Nephron (organoid): ENCODE results near the gene LOX.

Source experiments
- H3K27ac Mint-ChIP-seq, 3 experiments: 2 replicates each; pipeline ENCODE4 v1.8.0; 2020; ENCODE audit warnings: mixed read lengths in 3 of 3, mild to moderate bottlenecking in 2 of 3, moderate library complexity in 1 of 3
- H3K27me3 Mint-ChIP-seq: 2 replicates; pipeline ENCODE4 v1.8.0; 2021; ENCODE audit warnings: low read depth, mild to moderate bottlenecking, moderate library complexity, mixed read lengths
- H3K36me3 Mint-ChIP-seq: 2 replicates; pipeline ENCODE4 v1.8.0; 2020; ENCODE audit warnings: low read depth, mixed read lengths
- H3K4me1 Mint-ChIP-seq: 2 replicates; pipeline ENCODE4 v1.8.0; 2020; ENCODE audit warnings: mixed read lengths
- H3K4me3 Mint-ChIP-seq, 3 experiments: 2 replicates each; pipeline ENCODE4 v1.8.0; 2020; ENCODE audit warnings: mild to moderate bottlenecking in 3 of 3, mixed read lengths in 3 of 3, moderate library complexity in 2 of 3
- H3K9me3 Mint-ChIP-seq: 2 replicates; pipeline ENCODE4 v1.8.0; 2020; ENCODE audit warnings: mixed read lengths
- TF ChIP-seq, protein P1 (sequence below), 3 experiments: fragments of 200-600 bp; sonication (generic); IDR thresholded peaks; one replicate each; pipeline ENCODE4 v1.5.0; 2021; ENCODE audit warnings: antibody characterized with exemption in 3 of 3; ENCODE audit not compliant: unreplicated experiment in 3 of 3

Gene LOX

GRCh38 chr5:122067390-122067789 is 10.7 kb downstream of the LOX start:
- Mint-ChIP-seq H3K4me1 (no peaks in the 10 kb centered on the region), H3K36me3 (no peaks in the 10 kb centered on the region), H3K4me3 (no peak overlapping the region), H3K27ac (peak overlapping the region in 1 of 3 experiments; percentile 51), H3K9me3 (no peaks in the 10 kb centered on the region), H3K27me3 (no peaks in the 10 kb centered on the region)
- TF ChIP-seq, protein P1, sequence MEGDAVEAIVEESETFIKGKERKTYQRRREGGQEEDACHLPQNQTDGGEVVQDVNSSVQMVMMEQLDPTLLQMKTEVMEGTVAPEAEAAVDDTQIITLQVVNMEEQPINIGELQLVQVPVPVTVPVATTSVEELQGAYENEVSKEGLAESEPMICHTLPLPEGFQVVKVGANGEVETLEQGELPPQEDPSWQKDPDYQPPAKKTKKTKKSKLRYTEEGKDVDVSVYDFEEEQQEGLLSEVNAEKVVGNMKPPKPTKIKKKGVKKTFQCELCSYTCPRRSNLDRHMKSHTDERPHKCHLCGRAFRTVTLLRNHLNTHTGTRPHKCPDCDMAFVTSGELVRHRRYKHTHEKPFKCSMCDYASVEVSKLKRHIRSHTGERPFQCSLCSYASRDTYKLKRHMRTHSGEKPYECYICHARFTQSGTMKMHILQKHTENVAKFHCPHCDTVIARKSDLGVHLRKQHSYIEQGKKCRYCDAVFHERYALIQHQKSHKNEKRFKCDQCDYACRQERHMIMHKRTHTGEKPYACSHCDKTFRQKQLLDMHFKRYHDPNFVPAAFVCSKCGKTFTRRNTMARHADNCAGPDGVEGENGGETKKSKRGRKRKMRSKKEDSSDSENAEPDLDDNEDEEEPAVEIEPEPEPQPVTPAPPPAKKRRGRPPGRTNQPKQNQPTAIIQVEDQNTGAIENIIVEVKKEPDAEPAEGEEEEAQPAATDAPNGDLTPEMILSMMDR (IDR thresholded peaks at IDR 0.05; ENCODE audit: unreplicated experiment in 3 of 3): no peak

- Mint-ChIP-seq H3K27ac (no peak overlapping the region), H3K9me3 (no peaks in the 10 kb centered on the region), H3K4me1 (no peaks in the 10 kb centered on the region), H3K27me3 (no peaks in the 10 kb centered on the region), H3K4me3 (no peak overlapping the region), H3K36me3 (no peaks in the 10 kb centered on the region)
- TF ChIP-seq, protein P1 (IDR thresholded peaks at IDR 0.05; ENCODE audit: unreplicated experiment in 3 of 3): no peak
Measured at GRCh38 chr5:122064992-122065391, 13.1 kb downstream of the LOX start.

DNA sequence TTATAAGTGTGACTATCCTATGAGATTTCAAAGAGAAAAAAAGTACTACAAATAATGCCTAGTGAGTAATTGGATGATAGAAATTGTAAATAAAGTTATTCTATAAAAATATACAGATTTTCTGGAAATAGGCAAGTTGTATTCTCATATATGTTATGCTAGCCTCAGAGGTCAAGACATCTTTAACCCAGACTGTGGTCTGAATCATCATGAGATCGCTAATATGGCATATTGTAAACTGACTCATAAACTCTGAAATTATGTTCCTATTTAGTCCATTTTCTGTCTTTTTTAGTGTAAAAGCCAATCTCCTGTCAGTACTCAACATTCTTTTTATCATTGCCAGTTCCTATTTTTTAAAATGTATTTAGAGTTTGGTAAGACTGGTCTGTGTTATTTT is 14.2 kb downstream of the LOX start:
- no peaks in the 10 kb centered on the region for H3K36me3 Mint-ChIP-seq
- no peak overlapping the region for H3K27ac Mint-ChIP-seq
- no peak overlapping the region for H3K4me3 Mint-ChIP-seq
- no peaks in the 10 kb centered on the region for H3K27me3 Mint-ChIP-seq
- TF ChIP-seq, protein P1 (IDR thresholded peaks at IDR 0.05; ENCODE audit: unreplicated experiment in 3 of 3): no peak
- no peaks in the 10 kb centered on the region for H3K9me3 Mint-ChIP-seq
- H3K4me1 Mint-ChIP-seq: no peaks in the 10 kb centered on the region

DNA sequence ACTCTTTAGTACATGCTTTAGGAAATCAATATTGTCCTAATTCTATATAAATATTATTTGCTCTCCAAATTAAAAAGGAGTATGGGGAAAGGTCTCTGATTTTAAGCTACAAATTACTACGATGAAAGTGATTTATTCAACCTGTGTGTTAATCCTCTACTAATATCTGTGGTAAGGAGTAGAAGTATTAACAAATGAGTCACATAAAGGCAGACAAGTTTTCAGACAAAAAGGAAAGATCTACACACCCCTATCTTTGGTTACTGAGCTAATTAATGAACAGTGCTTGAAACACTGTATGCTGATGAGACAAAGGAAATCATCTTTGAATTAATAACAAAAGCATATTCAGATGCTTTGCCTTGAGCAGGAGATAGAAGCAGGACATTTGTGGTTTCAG is 15.9 kb downstream of the LOX start:
- H3K27ac Mint-ChIP-seq: no peak overlapping the region
- TF ChIP-seq, protein P1 (IDR thresholded peaks at IDR 0.05; ENCODE audit: unreplicated experiment in 3 of 3): no peak
- H3K4me1 Mint-ChIP-seq: no peaks in the 10 kb centered on the region
- H3K4me3 Mint-ChIP-seq: no peak overlapping the region
- no peaks in the 10 kb centered on the region for H3K27me3 Mint-ChIP-seq
- no peaks in the 10 kb centered on the region for H3K9me3 Mint-ChIP-seq
- no peaks in the 10 kb centered on the region for H3K36me3 Mint-ChIP-seq

DNA sequence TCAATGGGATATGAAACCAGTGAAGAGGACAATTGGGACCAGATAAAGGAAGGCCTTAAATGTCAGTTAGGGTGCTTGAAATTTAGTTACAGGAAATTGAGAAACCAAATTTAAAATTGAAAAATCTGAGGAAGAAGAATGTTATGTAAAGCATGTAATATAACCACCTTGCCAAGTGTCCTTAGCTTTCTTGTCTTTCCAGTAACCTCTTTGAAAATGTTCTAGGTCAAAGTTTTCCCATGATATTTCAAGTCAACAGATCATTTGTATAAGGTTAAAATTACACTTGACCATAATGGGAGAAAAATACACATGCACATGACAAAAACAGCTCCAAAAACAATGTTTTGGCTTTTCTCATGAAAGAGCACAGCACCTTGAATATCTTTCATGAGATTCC is 21.1 kb downstream of the LOX start:
- TF ChIP-seq, protein P1 (IDR thresholded peaks at IDR 0.05; ENCODE audit: unreplicated experiment in 3 of 3): no peak
- Mint-ChIP-seq H3K4me1 (no peaks in the 10 kb centered on the region), H3K27ac (no peak overlapping the region), H3K4me3 (no peak overlapping the region), H3K36me3 (peaks cover 6% of the 10 kb centered on the region), H3K27me3 (no peaks in the 10 kb centered on the region), H3K9me3 (peaks cover 2% of the 10 kb centered on the region)

DNA sequence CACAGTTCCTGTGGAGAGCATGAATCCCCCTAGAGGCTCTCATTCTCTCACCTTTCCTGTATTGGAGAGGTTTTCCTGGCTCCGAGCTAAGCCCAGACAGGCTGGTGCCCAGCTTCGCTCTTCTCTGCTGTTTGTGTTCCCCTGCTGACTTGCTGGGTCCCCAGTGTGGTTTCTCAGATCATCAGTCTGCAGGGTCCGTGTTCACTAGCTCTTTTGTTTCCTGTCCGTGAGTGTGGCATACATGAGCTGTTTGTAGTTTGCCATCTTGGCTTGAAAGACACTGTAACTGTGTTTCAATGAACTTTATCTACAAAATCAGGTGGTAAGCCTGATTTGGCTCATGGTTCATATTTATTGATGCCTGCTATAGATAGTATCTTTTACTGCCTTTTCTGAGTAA is 23.8 kb downstream of the LOX start:
- Mint-ChIP-seq H3K27me3 (no peaks in the 10 kb centered on the region), H3K9me3 (peaks cover 2% of the 10 kb centered on the region), H3K4me1 (no peaks in the 10 kb centered on the region), H3K4me3 (no peak overlapping the region), H3K36me3 (peaks cover 13% of the 10 kb centered on the region), H3K27ac (no peak overlapping the region)
- TF ChIP-seq, protein P1 (IDR thresholded peaks at IDR 0.05; ENCODE audit: unreplicated experiment in 3 of 3): no peak
